CD4-positive, CD25-positive, alpha-beta regulatory T cell (primary cell): ENCODE results near the gene ACD. TPM values are rescaled to one million over a fixed set of nuclear protein-coding genes. Genes with fewer than 3 reads are reported as not detected.
A peak's percentile ranks its signal among the peaks of the same experiment; 100 is the strongest.

Experiments used
- ATAC-seq, 2 donors: fragments of 150-1000 bp; cut with Tn5 transposase; one replicate each; pipeline ENCODE4 v1.10.0; 2021; ENCODE audit warnings: low read depth in 2 of 2, moderate number of reproducible peaks in 2 of 2, moderate library complexity in 1 of 2
- DNase-seq, 3 donors: peaks; one replicate each; pipeline versions ENCODE4 v3.0.0 to v3.0.0-alpha.2; 2012 to 2022; ENCODE audit warnings: mixed read lengths in 1 of 3
- H3K27ac ChIP-seq: one replicate; pipeline ENCODE4 v1.7.0; 2013; ENCODE audit warnings: mild to moderate bottlenecking, low read length; ENCODE audit not compliant: insufficient read depth, poor library complexity, severe bottlenecking
- H3K27me3 ChIP-seq: one replicate; pipeline ENCODE4 v1.7.0; 2013; ENCODE audit warnings: low read length; ENCODE audit not compliant: control insufficient read depth, insufficient read depth
- H3K36me3 ChIP-seq: one replicate; pipeline ENCODE4 v1.7.0; 2013; ENCODE audit warnings: mild to moderate bottlenecking, low read length, moderate library complexity; ENCODE audit not compliant: control insufficient read depth, insufficient read depth
- H3K4me1 ChIP-seq: 2 replicates; pipeline ENCODE4 v1.7.0; 2013; ENCODE audit warnings: mild to moderate bottlenecking, low read length; ENCODE audit not compliant: insufficient read depth, control insufficient read depth, poor library complexity, severe bottlenecking
- H3K4me3 ChIP-seq: one replicate; pipeline ENCODE4 v1.7.0; 2013; ENCODE audit warnings: low read depth, mild to moderate bottlenecking, low read length, moderate library complexity
- H3K9me3 ChIP-seq, 2 experiments: 1 replicate in 1 of 2; 2 replicates in 1 of 2; pipeline ENCODE4 v1.7.0; 2013; ENCODE audit warnings: low read length in 2 of 2, mild to moderate bottlenecking in 1 of 2, moderate library complexity in 1 of 2; ENCODE audit not compliant: control insufficient read depth in 2 of 2
- H3K27ac Mint-ChIP-seq, 3 donors: one replicate each; pipeline ENCODE4 v1.8.0; 2020 to 2022; ENCODE audit warnings: mild to moderate bottlenecking in 3 of 3, mixed read lengths in 3 of 3, moderate library complexity in 2 of 3
- H3K27me3 Mint-ChIP-seq: one replicate; pipeline ENCODE4 v1.8.0; 2022; ENCODE audit warnings: mild to moderate bottlenecking, mixed read lengths
- H3K36me3 Mint-ChIP-seq: one replicate; pipeline ENCODE4 v1.8.0; 2020; ENCODE audit warnings: mixed read lengths
- H3K4me1 Mint-ChIP-seq, 4 donors: one replicate each; pipeline ENCODE4 v1.8.0; 2020 to 2022; ENCODE audit warnings: mixed read lengths in 4 of 4, mild to moderate bottlenecking in 1 of 4
- H3K4me3 Mint-ChIP-seq, 4 donors: one replicate each; pipeline ENCODE4 v1.8.0; 2020 to 2022; ENCODE audit warnings: mild to moderate bottlenecking in 4 of 4, mixed read lengths in 4 of 4, moderate library complexity in 3 of 4
- H3K9me3 Mint-ChIP-seq, 7 donors: one replicate each; pipeline ENCODE4 v1.8.0; 2020 to 2022; ENCODE audit warnings: mixed read lengths in 7 of 7, mild to moderate bottlenecking in 3 of 7, moderate library complexity in 2 of 7
- polyA plus RNA-seq, 4 donors: library from polyadenylated mRNA; unstranded; fragments of 300-500 nt; fragmentation: Illumina TruSeq; gene quantifications; one replicate each; pipeline ENCODE4 v1.2.3, GENCODE V29; 2021
- total RNA-seq: library from RNA; stranded (reverse); gene quantifications from one replicate; pipeline ENCODE4 v1.2.3, GENCODE V29; 2022

The ACD gene
- total RNA-seq (28.7 TPM), polyA plus RNA-seq (10 to 100 TPM; 29.5 to 36.7 (median 32.5) TPM)

GRCh38 chr16:67659675-67660563, at the start of gene ACD:
ACD (minus strand) TSS chr16:67660260; CDS start chr16:67660220, 40 bp downstream.
- Histone ChIP-seq H3K36me3 (peaks cover 18% of the 10 kb centered on the region), H3K4me1 (peaks cover 32% of the 10 kb centered on the region), H3K4me3 (peak within 1 kb of the TSS; percentile 94), H3K27me3 (no peaks in the 10 kb centered on the region), H3K27ac (peak within 1 kb of the TSS; percentile 98), H3K9me3 (no peaks in the 10 kb centered on the region)
- peak within 1 kb of the TSS; percentile 95 to 100 (median 96) for H3K4me3 Mint-ChIP-seq
- DNase-seq (peak; percentile 89 to 94 (median 93)), ATAC-seq (peak; percentile 64 to 66)
- H3K9me3 Mint-ChIP-seq: no peaks in the 10 kb centered on the region
- H3K27ac Mint-ChIP-seq: peak within 1 kb of the TSS; percentile 90 to 98 (median 97)
- peaks cover 7% of the 10 kb centered on the region for H3K36me3 Mint-ChIP-seq
- H3K4me1 Mint-ChIP-seq: peaks cover 0 to 43% (median 20%) of the 10 kb centered on the region in 4 donors
- H3K27me3 Mint-ChIP-seq: peaks cover 4% of the 10 kb centered on the region

- H3K4me3 ChIP-seq: no peak overlapping the region
- no peak for DNase-seq
- no peak overlapping the region for H3K27ac ChIP-seq
- ATAC-seq: no peak
- Mint-ChIP-seq H3K27me3 (no peaks in the 10 kb centered on the region), H3K27ac (peak overlapping the region in 1 of 3 donors; percentile 52), H3K4me1 (peaks cover 18 to 40% (median 27%) of the 10 kb centered on the region in 4 donors), H3K9me3 (no peaks in the 10 kb centered on the region), H3K4me3 (no peak overlapping the region), H3K36me3 (peaks cover 6% of the 10 kb centered on the region)
- H3K36me3 ChIP-seq: no peaks in the 10 kb centered on the region
- H3K4me1 ChIP-seq: peaks cover 2% of the 10 kb centered on the region
- no peaks in the 10 kb centered on the region for H3K9me3 ChIP-seq
- H3K27me3 ChIP-seq: no peaks in the 10 kb centered on the region
Measured at GRCh38 chr16:67709050-67709449, 49.0 kb upstream of the ACD start.

GRCh38 chr16:67708368-67708771, 48.3 kb upstream of the ACD start:
- Histone ChIP-seq H3K27me3 (no peaks in the 10 kb centered on the region), H3K4me3 (no peak overlapping the region), H3K9me3 (no peaks in the 10 kb centered on the region), H3K4me1 (peaks cover 8% of the 10 kb centered on the region), H3K27ac (no peak overlapping the region), H3K36me3 (no peaks in the 10 kb centered on the region)
- peaks cover 24 to 42% (median 29%) of the 10 kb centered on the region in 4 donors for H3K4me1 Mint-ChIP-seq
- peak overlapping the region in 1 of 3 donors; percentile 59 for H3K27ac Mint-ChIP-seq
- no peaks in the 10 kb centered on the region for H3K9me3 Mint-ChIP-seq
- H3K36me3 Mint-ChIP-seq: peaks cover 6% of the 10 kb centered on the region
- H3K27me3 Mint-ChIP-seq: no peaks in the 10 kb centered on the region
- no peak for DNase-seq
- ATAC-seq: no peak
- H3K4me3 Mint-ChIP-seq: no peak overlapping the region

GRCh38 chr16:67707790-67708189, 47.7 kb upstream of the ACD start:
- H3K9me3 ChIP-seq: no peaks in the 10 kb centered on the region
- ATAC-seq (no peak), DNase-seq (no peak)
- Mint-ChIP-seq H3K4me1 (peaks cover 26 to 43% (median 32%) of the 10 kb centered on the region in 4 donors), H3K9me3 (no peaks in the 10 kb centered on the region), H3K27ac (peak overlapping the region in 2 of 3 donors; percentile 13 to 38), H3K36me3 (peaks cover 6% of the 10 kb centered on the region), H3K27me3 (no peaks in the 10 kb centered on the region), H3K4me3 (no peak overlapping the region)
- H3K27me3 ChIP-seq: no peaks in the 10 kb centered on the region
- H3K27ac ChIP-seq: no peak overlapping the region
- H3K36me3 ChIP-seq: no peaks in the 10 kb centered on the region
- peaks cover 10% of the 10 kb centered on the region for H3K4me1 ChIP-seq
- no peak overlapping the region for H3K4me3 ChIP-seq

- H3K9me3 Mint-ChIP-seq: no peaks in the 10 kb centered on the region
- no peaks in the 10 kb centered on the region for H3K36me3 ChIP-seq
- H3K27me3 ChIP-seq: no peaks in the 10 kb centered on the region
- ATAC-seq (no peak), DNase-seq (no peak)
- H3K4me1 Mint-ChIP-seq: peaks cover 26 to 43% (median 34%) of the 10 kb centered on the region in 4 donors
- H3K27ac Mint-ChIP-seq: no peak overlapping the region
- peaks cover 6% of the 10 kb centered on the region for H3K36me3 Mint-ChIP-seq
- H3K4me1 ChIP-seq: peaks cover 10% of the 10 kb centered on the region
- no peaks in the 10 kb centered on the region for H3K9me3 ChIP-seq
- no peak overlapping the region for H3K4me3 ChIP-seq
- no peaks in the 10 kb centered on the region for H3K27me3 Mint-ChIP-seq
- no peak overlapping the region for H3K27ac ChIP-seq
- no peak overlapping the region for H3K4me3 Mint-ChIP-seq
Measured at GRCh38 chr16:67707210-67707609, 47.1 kb upstream of the ACD start.

GRCh38 chr16:67704110-67704509, 44.0 kb upstream of the ACD start:
- DNase-seq: no peak
- H3K9me3 Mint-ChIP-seq: no peaks in the 10 kb centered on the region
- no peaks in the 10 kb centered on the region for H3K36me3 ChIP-seq
- H3K4me3 Mint-ChIP-seq: no peak overlapping the region
- peaks cover 14 to 35% (median 23%) of the 10 kb centered on the region in 4 donors for H3K4me1 Mint-ChIP-seq
- H3K27ac Mint-ChIP-seq: peak overlapping the region; percentile 83 to 88 (median 87)
- no peaks in the 10 kb centered on the region for H3K27me3 ChIP-seq
- H3K4me1 ChIP-seq: peaks cover 10% of the 10 kb centered on the region
- no peak overlapping the region for H3K27ac ChIP-seq
- H3K27me3 Mint-ChIP-seq: no peaks in the 10 kb centered on the region
- peaks cover 4% of the 10 kb centered on the region for H3K36me3 Mint-ChIP-seq
- no peak overlapping the region for H3K4me3 ChIP-seq
- no peak for ATAC-seq
- H3K9me3 ChIP-seq: no peaks in the 10 kb centered on the region

GRCh38 chr16:67703626-67704025, 43.6 kb upstream of the ACD start:
- Mint-ChIP-seq H3K4me3 (peak overlapping the region in 3 of 4 donors; percentile 19 to 62 (median 23)), H3K9me3 (no peaks in the 10 kb centered on the region), H3K4me1 (peaks cover 14 to 34% (median 23%) of the 10 kb centered on the region in 4 donors), H3K27ac (peak overlapping the region; percentile 83 to 88 (median 87)), H3K27me3 (no peaks in the 10 kb centered on the region), H3K36me3 (peaks cover 6% of the 10 kb centered on the region)
- Histone ChIP-seq H3K9me3 (no peaks in the 10 kb centered on the region), H3K4me3 (peak overlapping the region; percentile 40), H3K36me3 (no peaks in the 10 kb centered on the region), H3K4me1 (peaks cover 10% of the 10 kb centered on the region), H3K27ac (no peak overlapping the region), H3K27me3 (no peaks in the 10 kb centered on the region)
- DNase-seq (peak in 1 of 3 donors; percentile 84), ATAC-seq (peak; percentile 95)
